Activated T-helper 1 cell treated with anti-CD3 and anti-CD28 coated beads, Interleukin-12 subunit alpha, Interleukin-12 subunit beta, Interleukin-2, Interleukin-4 antibody, amounts not matched to agents 30 ng/mL and 10 ng/mL and 1 ng/mL, durations not matched to agents 14 hours and 24 hours and 36 hours (primary cell): ENCODE data around the gene PEAK1. TPM values are rescaled to one million over a fixed set of nuclear protein-coding genes. Genes with fewer than 3 reads are reported as not detected.

Experiments
- DNase-seq: peaks from one replicate; pipeline ENCODE4 v3.0.0; 2021; ENCODE audit warnings: low spot score
- H3K27ac Mint-ChIP-seq: one replicate; pipeline ENCODE4 v1.8.0; 2021; ENCODE audit warnings: mild to moderate bottlenecking, mixed read lengths
- H3K27me3 Mint-ChIP-seq: one replicate; pipeline ENCODE4 v1.8.0; 2022; ENCODE audit warnings: mild to moderate bottlenecking, moderate library complexity, mixed read lengths; ENCODE audit not compliant: insufficient read depth
- H3K36me3 Mint-ChIP-seq: one replicate; pipeline ENCODE4 v1.8.0; 2021; ENCODE audit warnings: low read depth, mixed read lengths
- H3K4me1 Mint-ChIP-seq: one replicate; pipeline ENCODE4 v1.8.0; 2021; ENCODE audit warnings: low read depth, mixed read lengths
- H3K4me3 Mint-ChIP-seq: one replicate; pipeline ENCODE4 v1.8.0; 2021; ENCODE audit warnings: mild to moderate bottlenecking, moderate library complexity, mixed read lengths
- H3K9me3 Mint-ChIP-seq: one replicate; pipeline ENCODE4 v1.8.0; 2021; ENCODE audit warnings: mixed read lengths
- intact Hi-C: fragments of 100-400 bp; cut with micrococcal nuclease; formaldehyde crosslinking; loops from one replicate; pipeline ENCODE4 v1.15.1; 2024
- total RNA-seq: library from RNA; stranded (reverse); gene quantifications from 2 replicates; pipeline ENCODE4 v1.2.3, GENCODE V29; 2022

The PEAK1 gene
- 24.3 and 27.0 TPM in 2 replicates for total RNA-seq

GRCh38 chr15:77419836-77420609 lies at the start of gene PEAK1:
TSS of gene PEAK1 (minus strand) at chr15:77420104. CDS start at chr15:77181926, 238,178 bp downstream.
- intact Hi-C loops = loop anchor here (1.0 to 5.0 kb wide), 10 partner anchors 10 to 515 kb away; partner anchors contain the start of genes RCN2, SCAPER and TSPAN3
- Mint-ChIP-seq H3K27me3 (peaks cover 4% of the 10 kb centered on the region), H3K9me3 (no peaks in the 10 kb centered on the region), H3K4me3 (peak within 1 kb of the TSS; percentile 99), H3K4me1 (peaks cover 60% of the 10 kb centered on the region), H3K36me3 (peaks cover 15% of the 10 kb centered on the region), H3K27ac (peak within 1 kb of the TSS; percentile 98)
- DNase-seq = peak; percentile 98

- no peaks in the 10 kb centered on the region for H3K9me3 Mint-ChIP-seq
- intact Hi-C loops = no loop called here
- H3K27ac Mint-ChIP-seq = no peak overlapping the region
- no peaks in the 10 kb centered on the region for H3K4me1 Mint-ChIP-seq
- H3K36me3 Mint-ChIP-seq = peaks cover 35% of the 10 kb centered on the region
- no peaks in the 10 kb centered on the region for H3K27me3 Mint-ChIP-seq
- no peak for DNase-seq
- no peak overlapping the region for H3K4me3 Mint-ChIP-seq
Observed at GRCh38 chr15:77468896-77469295, 49.0 kb upstream of the PEAK1 start.

- no peak for DNase-seq
- H3K27me3 Mint-ChIP-seq = no peaks in the 10 kb centered on the region
- no peak overlapping the region for H3K4me3 Mint-ChIP-seq
- no peaks in the 10 kb centered on the region for H3K9me3 Mint-ChIP-seq
- intact Hi-C loops = no loop called here
- no peaks in the 10 kb centered on the region for H3K4me1 Mint-ChIP-seq
- peaks cover 26% of the 10 kb centered on the region for H3K36me3 Mint-ChIP-seq
- H3K27ac Mint-ChIP-seq = peak overlapping the region; percentile 25
Observed at GRCh38 chr15:77466521-77466920, 46.6 kb upstream of the PEAK1 start.

GRCh38 chr15:77464129-77464865 lies 44.4 kb upstream of the PEAK1 start:
- intact Hi-C loops = no loop called here
- Mint-ChIP-seq H3K4me3 (no peak overlapping the region), H3K27ac (no peak overlapping the region), H3K27me3 (no peaks in the 10 kb centered on the region), H3K9me3 (no peaks in the 10 kb centered on the region), H3K4me1 (peaks cover 2% of the 10 kb centered on the region), H3K36me3 (peaks cover 35% of the 10 kb centered on the region)
- no peak for DNase-seq

GRCh38 chr15:77461486-77461885 lies 41.6 kb upstream of the PEAK1 start:
- Mint-ChIP-seq H3K9me3 (no peaks in the 10 kb centered on the region), H3K27ac (no peak overlapping the region), H3K4me3 (no peak overlapping the region), H3K27me3 (no peaks in the 10 kb centered on the region), H3K36me3 (peaks cover 23% of the 10 kb centered on the region), H3K4me1 (peaks cover 19% of the 10 kb centered on the region)
- intact Hi-C loops = no loop called here
- DNase-seq = no peak

GRCh38 chr15:77459031-77459430 lies 39.1 kb upstream of the PEAK1 start:
- H3K4me3 Mint-ChIP-seq = no peak overlapping the region
- intact Hi-C loops = loop anchor here (5.0 kb wide), 1 partner anchor 37 kb away; the partner anchor contains the start of genes HMG20A and PEAK1

GRCh38 chr15:77457905-77458265 lies 38.0 kb upstream of the PEAK1 start:
- Mint-ChIP-seq H3K36me3 (peaks cover 21% of the 10 kb centered on the region), H3K9me3 (no peaks in the 10 kb centered on the region)
- intact Hi-C loops = loop anchor here (5.0 kb wide), 1 partner anchor 36 kb away; the partner anchor contains the start of genes HMG20A and PEAK1

More at GRCh38 chr15:77459031-77459430, 39.1 kb upstream of the PEAK1 start:
- no peaks in the 10 kb centered on the region for H3K27me3 Mint-ChIP-seq
- DNase-seq = no peak
- peaks cover 26% of the 10 kb centered on the region for H3K4me1 Mint-ChIP-seq
- no peaks in the 10 kb centered on the region for H3K9me3 Mint-ChIP-seq
- peaks cover 21% of the 10 kb centered on the region for H3K36me3 Mint-ChIP-seq
- no peak overlapping the region for H3K27ac Mint-ChIP-seq

GRCh38 chr15:77457191-77457904 lies 37.4 kb upstream of the PEAK1 start:
- H3K27ac Mint-ChIP-seq = peak overlapping the region; percentile 2
- no peak for DNase-seq
- intact Hi-C loops = loop anchor here (5.0 kb wide), 1 partner anchor 35 kb away; the partner anchor contains the start of genes HMG20A and PEAK1

More at GRCh38 chr15:77457905-77458265, 38.0 kb upstream of the PEAK1 start:
- no peak for DNase-seq
- Mint-ChIP-seq H3K4me3 (no peak overlapping the region), H3K27ac (peak overlapping the region; percentile 2), H3K4me1 (peaks cover 26% of the 10 kb centered on the region), H3K27me3 (no peaks in the 10 kb centered on the region)

GRCh38 chr15:77456746-77457145 lies 36.8 kb upstream of the PEAK1 start:
- intact Hi-C loops = loop anchor here (5.0 kb wide), 1 partner anchor 34 kb away; the partner anchor contains the start of genes HMG20A and PEAK1
- H3K27ac Mint-ChIP-seq = no peak overlapping the region
- H3K4me1 Mint-ChIP-seq = peaks cover 26% of the 10 kb centered on the region
- H3K4me3 Mint-ChIP-seq = no peak overlapping the region
- DNase-seq = no peak
- peaks cover 21% of the 10 kb centered on the region for H3K36me3 Mint-ChIP-seq
- no peaks in the 10 kb centered on the region for H3K27me3 Mint-ChIP-seq
- H3K9me3 Mint-ChIP-seq = no peaks in the 10 kb centered on the region

More at GRCh38 chr15:77457191-77457904, 37.4 kb upstream of the PEAK1 start:
- Mint-ChIP-seq H3K36me3 (peaks cover 21% of the 10 kb centered on the region), H3K27me3 (no peaks in the 10 kb centered on the region), H3K9me3 (no peaks in the 10 kb centered on the region), H3K4me1 (peaks cover 26% of the 10 kb centered on the region), H3K4me3 (no peak overlapping the region)

- no peak for DNase-seq
- H3K27me3 Mint-ChIP-seq = no peaks in the 10 kb centered on the region
- intact Hi-C loops = loop anchor here (5.0 kb wide), 1 partner anchor 34 kb away; the partner anchor contains the start of genes HMG20A and PEAK1
- H3K4me3 Mint-ChIP-seq = no peak overlapping the region
- H3K4me1 Mint-ChIP-seq = peaks cover 26% of the 10 kb centered on the region
- no peaks in the 10 kb centered on the region for H3K9me3 Mint-ChIP-seq
- H3K36me3 Mint-ChIP-seq = peaks cover 22% of the 10 kb centered on the region
- H3K27ac Mint-ChIP-seq = peak overlapping the region; percentile 59
Observed at GRCh38 chr15:77455696-77456321, 35.9 kb upstream of the PEAK1 start.

- peaks cover 15% of the 10 kb centered on the region for H3K36me3 Mint-ChIP-seq
Observed at GRCh38 chr15:77454951-77455350, 35.0 kb upstream of the PEAK1 start.

GRCh38 chr15:77454265-77454664 lies 34.4 kb upstream of the PEAK1 start:
- H3K27me3 Mint-ChIP-seq = no peaks in the 10 kb centered on the region
- H3K4me3 Mint-ChIP-seq = no peak overlapping the region
- no peak overlapping the region for H3K27ac Mint-ChIP-seq
- intact Hi-C loops = no loop called here
- DNase-seq = no peak
- peaks cover 24% of the 10 kb centered on the region for H3K4me1 Mint-ChIP-seq
- no peaks in the 10 kb centered on the region for H3K9me3 Mint-ChIP-seq
- H3K36me3 Mint-ChIP-seq = peaks cover 11% of the 10 kb centered on the region

More at GRCh38 chr15:77454951-77455350, 35.0 kb upstream of the PEAK1 start:
- H3K4me3 Mint-ChIP-seq = no peak overlapping the region
- DNase-seq = no peak
- peaks cover 26% of the 10 kb centered on the region for H3K4me1 Mint-ChIP-seq
- H3K27ac Mint-ChIP-seq = no peak overlapping the region
- intact Hi-C loops = loop anchor here (5.0 kb wide), 1 partner anchor 33 kb away; the partner anchor contains the start of genes HMG20A and PEAK1
- H3K9me3 Mint-ChIP-seq = no peaks in the 10 kb centered on the region
- no peaks in the 10 kb centered on the region for H3K27me3 Mint-ChIP-seq
